Naive B cell (primary cell): ENCODE data around the gene IGFL3. TPM values are rescaled to one million over a fixed set of nuclear protein-coding genes. Genes with fewer than 3 reads are reported as not detected.
"Not testable (repeated sequence)": the region's sequence is repeated elsewhere in the genome, so short reads cannot be mapped to it uniquely, and the experiment has no call there.

ENCODE experiments used
- ATAC-seq, 2 donors: fragments of 150-1000 bp; cut with Tn5 transposase; 2 replicates each; pipeline ENCODE4 v1.10.0; 2021; ENCODE audit warnings: low read depth in 2 of 2, mild to moderate bottlenecking in 2 of 2, moderate library complexity in 2 of 2
- DNase-seq: peaks from one replicate; pipeline ENCODE4 v3.0.0; 2022
- H3K27ac Mint-ChIP-seq, 6 donors: one replicate each; pipeline ENCODE4 v1.8.0; 2020 to 2022; ENCODE audit warnings: mild to moderate bottlenecking in 6 of 6, mixed read lengths in 6 of 6, moderate library complexity in 5 of 6, inconsistent platforms in 2 of 6
- H3K27me3 Mint-ChIP-seq, 3 donors: one replicate each; pipeline ENCODE4 v1.8.0; 2021 to 2022; ENCODE audit warnings: mixed read lengths in 3 of 3, mild to moderate bottlenecking in 1 of 3
- H3K36me3 Mint-ChIP-seq, 2 donors: one replicate each; pipeline ENCODE4 v1.8.0; 2020 to 2022; ENCODE audit warnings: mixed read lengths in 2 of 2, inconsistent platforms in 1 of 2, mild to moderate bottlenecking in 1 of 2
- H3K4me1 Mint-ChIP-seq, 3 donors: one replicate each; pipeline ENCODE4 v1.8.0; 2020 to 2022; ENCODE audit warnings: mixed read lengths in 3 of 3, inconsistent platforms in 1 of 3, mild to moderate bottlenecking in 1 of 3, moderate library complexity in 1 of 3
- H3K4me3 Mint-ChIP-seq, 8 donors: one replicate each; pipeline ENCODE4 v1.8.0; 2020 to 2022; ENCODE audit warnings: mild to moderate bottlenecking in 8 of 8, mixed read lengths in 8 of 8, moderate library complexity in 8 of 8, inconsistent platforms in 2 of 8
- H3K9me3 Mint-ChIP-seq, 7 donors: one replicate each; pipeline ENCODE4 v1.8.0; 2020 to 2022; ENCODE audit warnings: mixed read lengths in 7 of 7, mild to moderate bottlenecking in 5 of 7, inconsistent platforms in 2 of 7, moderate library complexity in 1 of 7
- polyA plus RNA-seq, 6 donors: library from polyadenylated mRNA; unstranded; fragments of 300-500 nt; fragmentation: Illumina TruSeq; gene quantifications; one replicate each; pipeline ENCODE4 v1.2.3, GENCODE V29; 2021; ENCODE audit warnings: low read depth in 6 of 6

Gene IGFL3
- polyA plus RNA-seq = not detected

GRCh38 chr19:46124638-46125115 lies at the start of gene IGFL3:
Gene IGFL3 (minus strand): TSS chr19:46124688. CDS start chr19:46124649, 39 bp downstream.
- no peak for DNase-seq
- no peak within 1 kb of the TSS for H3K27ac Mint-ChIP-seq
- no peaks in the 10 kb centered on the region for H3K36me3 Mint-ChIP-seq
- peaks cover 0 to 7% (median 3%) of the 10 kb centered on the region in 7 donors for H3K9me3 Mint-ChIP-seq
- H3K4me1 Mint-ChIP-seq = peaks cover 0 to 7% (median 0%) of the 10 kb centered on the region in 3 donors
- no peak for ATAC-seq
- peaks cover 38 to 57% (median 43%) of the 10 kb centered on the region in 3 donors for H3K27me3 Mint-ChIP-seq
- no peak within 1 kb of the TSS for H3K4me3 Mint-ChIP-seq

DNA sequence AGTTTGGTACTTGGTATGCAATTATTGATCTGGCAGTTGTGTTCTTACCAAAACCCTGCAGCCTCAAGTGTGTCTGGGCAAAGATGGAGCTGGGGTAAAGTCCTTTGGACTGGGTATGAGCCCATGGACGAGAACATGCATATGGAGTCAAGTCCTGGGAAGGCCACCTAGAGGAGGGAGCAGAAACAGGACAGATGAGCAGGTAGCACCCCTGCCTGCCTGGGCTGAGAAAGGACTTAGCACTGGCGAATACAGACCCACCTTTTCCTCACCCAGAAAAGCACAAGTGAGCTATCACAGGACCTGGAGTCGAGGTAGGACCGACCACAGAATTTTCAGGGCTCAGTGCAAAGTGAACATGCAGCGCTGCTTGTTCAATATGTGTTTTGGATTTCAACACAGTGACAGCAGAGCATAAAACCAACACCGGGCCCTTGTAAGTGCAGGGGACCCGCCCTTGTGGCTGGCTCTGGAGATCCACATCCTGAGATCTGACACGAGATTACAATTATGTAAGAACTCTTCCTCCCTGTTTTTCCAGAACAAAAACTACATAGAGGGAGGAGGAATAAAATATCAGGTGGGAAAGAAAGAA lies 49.5 kb upstream of the IGFL3 start:
- H3K36me3 Mint-ChIP-seq = peaks cover 0 to 8% of the 10 kb centered on the region in 2 donors
- peaks cover 0 to 2% (median 0%) of the 10 kb centered on the region in 3 donors for H3K4me1 Mint-ChIP-seq
- no peak overlapping the region for H3K27ac Mint-ChIP-seq
- H3K9me3 Mint-ChIP-seq = peaks cover 7 to 34% (median 16%) of the 10 kb centered on the region in 7 donors
- no peak for ATAC-seq
- DNase-seq = no peak
- peaks cover 35 to 65% (median 57%) of the 10 kb centered on the region in 3 donors for H3K27me3 Mint-ChIP-seq
- H3K4me3 Mint-ChIP-seq = no peak overlapping the region

- DNase-seq (no peak), ATAC-seq (no peak)
- no peak overlapping the region for H3K27ac Mint-ChIP-seq
- no peaks in the 10 kb centered on the region for H3K4me1 Mint-ChIP-seq
- H3K36me3 Mint-ChIP-seq = peaks cover 0 to 29% of the 10 kb centered on the region in 2 donors
- H3K9me3 Mint-ChIP-seq = peaks cover 13 to 34% (median 27%) of the 10 kb centered on the region in 7 donors
- H3K27me3 Mint-ChIP-seq = peaks cover 46 to 66% (median 48%) of the 10 kb centered on the region in 3 donors
- H3K4me3 Mint-ChIP-seq = no peak overlapping the region
Observed at GRCh38 chr19:46162731-46163130, 38.2 kb upstream of the IGFL3 start.

DNA sequence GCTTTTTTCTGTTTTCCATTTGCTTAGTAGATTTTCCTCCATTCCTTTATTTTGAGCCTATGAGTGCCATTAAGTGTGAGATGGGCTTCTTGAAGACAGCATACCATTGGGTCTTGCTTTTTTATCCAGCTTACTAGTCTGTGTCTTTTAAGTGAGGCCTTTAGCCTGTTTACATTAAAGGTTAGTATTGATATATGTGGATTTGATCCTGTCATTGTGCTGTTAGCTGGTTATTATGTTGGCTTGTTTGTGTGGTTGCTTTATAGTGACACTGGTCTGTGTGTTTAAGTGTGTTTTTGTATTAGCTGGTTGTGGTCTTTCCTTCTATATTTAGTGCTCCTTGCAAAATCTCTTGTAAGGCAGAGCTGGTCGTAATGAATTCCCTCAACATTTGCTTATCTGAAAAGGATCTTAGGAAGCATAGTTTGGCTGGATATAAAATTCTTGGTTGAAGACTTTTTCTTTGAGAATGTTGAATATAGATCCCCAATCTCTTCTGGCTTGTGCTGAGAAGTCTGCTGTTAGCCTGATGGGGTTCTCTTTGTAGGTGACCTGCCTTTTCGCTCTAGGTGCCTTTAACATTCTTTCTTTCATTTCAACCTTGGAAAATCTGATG lies 37.3 kb upstream of the IGFL3 start:
- H3K4me1 Mint-ChIP-seq, H3K27ac Mint-ChIP-seq, ATAC-seq, DNase-seq, H3K4me3 Mint-ChIP-seq: not testable (repeated sequence)
- Mint-ChIP-seq H3K36me3 (peaks cover 0 to 29% of the 10 kb centered on the region in 2 donors), H3K9me3 (peaks cover 13 to 34% (median 27%) of the 10 kb centered on the region in 7 donors), H3K27me3 (peaks cover 40 to 58% (median 41%) of the 10 kb centered on the region in 3 donors)

- H3K9me3 Mint-ChIP-seq = peaks cover 13 to 34% (median 27%) of the 10 kb centered on the region in 7 donors
- ATAC-seq (no peak), DNase-seq (no peak)
- no peak overlapping the region for H3K4me3 Mint-ChIP-seq
- H3K4me1 Mint-ChIP-seq = no peaks in the 10 kb centered on the region
- H3K27ac Mint-ChIP-seq = no peak overlapping the region
- H3K27me3 Mint-ChIP-seq = peaks cover 34 to 51% (median 41%) of the 10 kb centered on the region in 3 donors
- H3K36me3 Mint-ChIP-seq = peaks cover 0 to 29% of the 10 kb centered on the region in 2 donors
Observed at GRCh38 chr19:46160233-46160775, 35.8 kb upstream of the IGFL3 start.

- Mint-ChIP-seq H3K27ac (no peak overlapping the region), H3K27me3 (peaks cover 34 to 47% (median 47%) of the 10 kb centered on the region in 3 donors), H3K36me3 (peaks cover 0 to 29% of the 10 kb centered on the region in 2 donors), H3K9me3 (peaks cover 13 to 34% (median 27%) of the 10 kb centered on the region in 7 donors), H3K4me3 (no peak overlapping the region), H3K4me1 (no peaks in the 10 kb centered on the region)
- DNase-seq (no peak), ATAC-seq (no peak)
Observed at GRCh38 chr19:46159418-46160232, 35.1 kb upstream of the IGFL3 start.

DNA sequence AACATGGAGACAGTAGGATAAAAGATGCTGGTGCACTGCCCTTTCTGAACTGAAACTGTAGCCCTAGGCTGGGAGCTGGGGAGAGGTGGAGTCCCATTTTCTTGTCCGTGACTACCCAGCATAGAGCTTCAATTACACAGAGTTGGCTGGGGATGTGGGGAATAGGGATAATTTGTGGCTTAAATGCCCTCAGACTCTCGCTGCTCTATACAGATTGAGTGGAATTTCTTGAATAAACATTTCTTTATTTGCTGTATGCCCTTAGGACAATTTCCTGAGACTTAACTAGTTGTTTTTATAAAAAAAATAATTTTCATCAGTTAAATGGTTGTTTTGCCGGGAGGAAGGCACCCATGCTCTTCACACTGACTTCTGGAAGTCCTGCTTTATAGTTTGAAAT lies 30.7 kb upstream of the IGFL3 start:
- H3K27ac Mint-ChIP-seq = no peak overlapping the region
- DNase-seq = no peak
- H3K4me3 Mint-ChIP-seq = no peak overlapping the region
- ATAC-seq = no peak
- H3K9me3 Mint-ChIP-seq = peaks cover 0 to 4% (median 0%) of the 10 kb centered on the region in 7 donors
- H3K4me1 Mint-ChIP-seq = no peaks in the 10 kb centered on the region
- H3K36me3 Mint-ChIP-seq = peaks cover 0 to 1% of the 10 kb centered on the region in 2 donors
- H3K27me3 Mint-ChIP-seq = peaks cover 32 to 50% (median 48%) of the 10 kb centered on the region in 3 donors

- Mint-ChIP-seq H3K4me1 (no peaks in the 10 kb centered on the region), H3K36me3 (no peaks in the 10 kb centered on the region), H3K4me3 (no peak overlapping the region), H3K27ac (no peak overlapping the region), H3K9me3 (no peaks in the 10 kb centered on the region), H3K27me3 (peaks cover 30 to 62% (median 56%) of the 10 kb centered on the region in 3 donors)
- ATAC-seq (no peak), DNase-seq (no peak)
Observed at GRCh38 chr19:46150606-46151005, 26.1 kb upstream of the IGFL3 start.

DNA sequence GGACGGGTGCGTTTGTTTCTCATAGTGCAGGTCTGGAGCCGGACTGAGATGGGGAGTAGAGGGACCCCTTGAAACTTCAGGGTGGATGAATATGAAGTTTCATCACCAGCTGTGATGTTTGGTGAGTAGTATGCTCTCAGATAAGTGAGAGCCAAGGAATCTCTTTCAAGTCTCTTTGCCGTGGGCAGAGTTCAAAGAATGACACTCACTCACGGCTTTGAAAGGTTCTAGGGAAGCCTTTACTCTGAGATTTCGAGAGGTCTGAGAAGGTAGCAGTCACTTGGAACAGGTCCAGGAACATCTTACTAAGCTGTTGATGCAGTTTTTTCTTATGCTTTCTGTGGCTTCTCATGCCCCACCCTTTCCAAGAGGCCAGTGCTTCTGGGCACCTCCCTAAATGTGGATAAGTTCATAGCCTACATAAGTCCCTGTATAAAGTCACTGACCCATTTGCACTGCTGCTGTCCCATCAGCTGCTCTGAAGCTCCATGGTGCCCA lies 23.4 kb upstream of the IGFL3 start, which contains the start of gene IGFL2:
Gene IGFL2, plus strand, starts transcription at position 448 of the 498 bp plus-strand sequence. Its CDS starts 41 bp downstream, at position 489.
- no peak for ATAC-seq
- no peak within 1 kb of the TSS for H3K27ac Mint-ChIP-seq
- peaks cover 32 to 78% (median 61%) of the 10 kb centered on the region in 3 donors for H3K27me3 Mint-ChIP-seq
- H3K36me3 Mint-ChIP-seq = no peaks in the 10 kb centered on the region
- H3K4me3 Mint-ChIP-seq = no peak within 1 kb of the TSS
- DNase-seq = no peak
- no peaks in the 10 kb centered on the region for H3K4me1 Mint-ChIP-seq
- H3K9me3 Mint-ChIP-seq = no peaks in the 10 kb centered on the region

DNA sequence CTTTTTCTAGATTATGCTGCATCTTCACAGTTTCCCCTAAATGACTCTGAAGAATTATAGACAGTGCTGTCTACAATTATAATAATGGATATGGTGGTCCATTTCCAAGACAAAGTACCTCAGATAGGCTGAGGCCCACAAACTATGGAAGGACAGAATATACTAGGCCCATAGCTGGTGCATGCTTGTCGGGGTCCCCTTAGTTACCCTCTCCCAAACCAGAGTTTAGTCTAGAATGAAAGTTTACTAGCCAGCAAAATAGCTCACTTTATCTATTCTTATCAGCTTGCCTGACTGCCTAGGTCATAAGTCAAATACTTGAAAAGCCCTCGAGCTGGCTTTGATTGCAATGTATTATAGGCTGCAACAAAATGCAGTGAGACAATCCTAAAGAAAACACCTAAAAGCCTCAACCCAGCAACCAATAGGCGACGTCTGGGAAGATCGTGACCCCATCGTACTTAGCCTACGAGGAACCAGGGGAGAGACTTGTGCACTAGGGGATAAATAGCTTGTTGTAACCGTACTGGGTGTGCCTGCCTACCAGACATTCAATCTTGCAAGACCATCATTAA lies 22.8 kb upstream of the IGFL3 start:
- no peaks in the 10 kb centered on the region for H3K36me3 Mint-ChIP-seq
- no peak for ATAC-seq
- no peaks in the 10 kb centered on the region for H3K4me1 Mint-ChIP-seq
- no peak overlapping the region for H3K4me3 Mint-ChIP-seq
- H3K9me3 Mint-ChIP-seq = no peaks in the 10 kb centered on the region
- peaks cover 27 to 72% (median 56%) of the 10 kb centered on the region in 3 donors for H3K27me3 Mint-ChIP-seq
- H3K27ac Mint-ChIP-seq = peak overlapping the region in 1 of 6 donors; percentile 38
- DNase-seq = no peak

DNA sequence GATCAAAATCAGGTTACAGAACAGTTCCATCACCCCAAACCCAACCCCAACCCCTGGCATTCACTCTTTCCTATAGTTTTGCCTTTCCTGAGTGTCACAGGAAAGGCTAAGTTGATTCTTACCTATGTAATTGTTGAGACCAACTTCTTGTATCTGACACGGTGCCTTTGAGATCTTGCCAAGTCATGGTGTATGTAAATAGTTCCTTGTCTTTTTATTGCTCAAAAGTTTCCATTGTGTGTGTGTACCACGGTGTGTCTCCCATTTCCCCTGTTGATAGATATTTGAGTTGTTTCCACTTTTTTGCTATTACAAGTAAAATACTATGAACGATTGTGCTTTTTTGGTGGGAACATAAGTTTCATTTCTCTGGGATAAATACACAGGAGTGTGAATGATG lies 20.3 kb upstream of the IGFL3 start:
- Mint-ChIP-seq H3K27ac (no peak overlapping the region), H3K27me3 (peaks cover 23 to 71% (median 51%) of the 10 kb centered on the region in 3 donors)
- no peak for DNase-seq

DNA sequence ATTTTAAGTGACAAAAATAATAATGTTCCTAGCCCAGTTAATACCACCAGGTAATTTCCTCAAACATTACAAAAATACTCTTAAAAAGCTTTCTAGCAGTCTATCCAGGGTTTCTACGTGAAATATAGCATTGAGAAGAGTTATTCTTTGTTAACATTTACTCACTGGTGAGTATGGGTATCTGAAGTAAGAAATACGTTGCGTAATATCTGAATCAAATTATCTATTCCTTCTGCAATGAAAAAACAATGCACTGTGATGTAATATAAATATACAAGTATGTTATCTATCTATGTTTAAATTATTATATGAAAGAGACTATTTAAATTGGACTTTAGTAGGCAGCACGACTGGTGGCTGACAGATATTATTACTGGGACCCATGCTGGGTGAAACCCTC lies 17.8 kb upstream of the IGFL3 start:
- Mint-ChIP-seq H3K27me3 (peaks cover 25 to 61% (median 48%) of the 10 kb centered on the region in 3 donors), H3K4me1 (no peaks in the 10 kb centered on the region), H3K9me3 (no peaks in the 10 kb centered on the region), H3K4me3 (no peak overlapping the region), H3K36me3 (no peaks in the 10 kb centered on the region), H3K27ac (no peak overlapping the region)
- ATAC-seq = no peak
- no peak for DNase-seq

More for the DNA sequence above, 20.3 kb upstream of the IGFL3 start:
- no peak overlapping the region for H3K4me3 Mint-ChIP-seq
- no peaks in the 10 kb centered on the region for H3K36me3 Mint-ChIP-seq
- ATAC-seq = no peak
- no peaks in the 10 kb centered on the region for H3K4me1 Mint-ChIP-seq
- H3K9me3 Mint-ChIP-seq = no peaks in the 10 kb centered on the region
